Erythroblast (primary cell): Measurements from ENCODE around the gene PBLD.

Source experiments
- GATA1 ChIP-seq: IDR thresholded peaks from 2 replicates; pipeline ENCODE4 v1.6.1; 2011; ENCODE audit warnings: low read depth, mild to moderate bottlenecking, control low read depth, low read length, moderate library complexity
- POLR2A ChIP-seq: IDR thresholded peaks from 2 replicates; pipeline ENCODE4 v1.6.1; 2011; ENCODE audit warnings: mild to moderate bottlenecking, low read length

GRCh38 chr10:68261132-68261856 lies 71.4 kb downstream of the PBLD start:
- TF ChIP-seq POLR2A (no peak), GATA1 (no peak)
